Activated CD4-positive, alpha-beta T cell treated with anti-CD3 and anti-CD28 coated beads for 36 hours (primary cell): ENCODE measurements around the gene DCHS2. TPM values are rescaled to one million over a fixed set of nuclear protein-coding genes. Genes with fewer than 3 reads are reported as not detected.
A peak's percentile ranks its signal among the peaks of the same experiment; 100 is the strongest.

Experiments
- ATAC-seq: fragments of 200-7000 bp; cut with Tn5 transposase; one replicate; pipeline ENCODE4 v1.10.0; 2021; ENCODE audit warnings: mild to moderate bottlenecking, moderate library complexity
- CTCF ChIA-PET: fragments of 350-600 bp; sonication (Branson Sonifier 250); formaldehyde crosslinking; loops from one replicate; lab custom pipeline; 2021; ENCODE audit warnings: antibody characterized with exemption; lab: Charles Lee
- POLR2A ChIA-PET: fragments of 350-600 bp; sonication (Branson Sonifier 250); formaldehyde crosslinking; loops from one replicate; lab custom pipeline; 2021; ENCODE audit warnings: antibody characterized with exemption, inconsistent platforms; lab: Charles Lee
- DNase-seq: peaks from one replicate; pipeline ENCODE4 v3.0.0-alpha.2; 2020
- H3K27ac Mint-ChIP-seq: one replicate; pipeline ENCODE4 v1.8.0; 2021; ENCODE audit warnings: mixed read lengths
- H3K27me3 Mint-ChIP-seq: one replicate; pipeline ENCODE4 v1.8.0; 2021; ENCODE audit warnings: mixed read lengths
- H3K36me3 Mint-ChIP-seq: one replicate; pipeline ENCODE4 v1.8.0; 2021; ENCODE audit warnings: low read depth, mixed read lengths
- H3K4me1 Mint-ChIP-seq: one replicate; pipeline ENCODE4 v1.8.0; 2021; ENCODE audit warnings: mixed read lengths
- H3K4me3 Mint-ChIP-seq: one replicate; pipeline ENCODE4 v1.8.0; 2021; ENCODE audit warnings: mild to moderate bottlenecking, moderate library complexity, mixed read lengths
- H3K9me3 Mint-ChIP-seq: one replicate; pipeline ENCODE4 v1.8.0; 2021; ENCODE audit warnings: low read depth, mixed read lengths
- intact Hi-C, 2 experiments: fragments of 100-400 bp; cut with DNase I in 1 of 2; cut with micrococcal nuclease in 1 of 2; formaldehyde crosslinking; loops; one replicate each; pipeline versions ENCODE4 v1.14.2 to v1.15.1; 2022 to 2024; cut with DNase I, micrococcal nuclease
- total RNA-seq, 2 experiments: library from RNA; stranded (reverse); gene quantifications; one replicate each; pipeline ENCODE4 v1.2.3, GENCODE V29; 2021

The DCHS2 gene
- total RNA-seq, 2 experiments from 2014 or later, result 0.05 to 0.14 TPM

GRCh38 chr4:154441982-154442381 is 49.6 kb downstream of the DCHS2 start:
- peaks cover 8% of the 10 kb centered on the region for H3K27me3 Mint-ChIP-seq
- DNase-seq (no peak), ATAC-seq (no peak)
- intact Hi-C loops, result no loop called here
- H3K4me3 Mint-ChIP-seq, result no peak overlapping the region
- ChIA-PET CTCF (interaction anchor here (1.0 kb wide), 1 partner anchor 25 kb away, joined by 3 read pairs; no protein-coding TSS in a partner anchor), POLR2A (no interaction called here)
- no peaks in the 10 kb centered on the region for H3K36me3 Mint-ChIP-seq
- no peaks in the 10 kb centered on the region for H3K9me3 Mint-ChIP-seq
- no peaks in the 10 kb centered on the region for H3K4me1 Mint-ChIP-seq
- H3K27ac Mint-ChIP-seq, result no peak overlapping the region

- ChIA-PET POLR2A (no interaction called here), CTCF (interaction anchor here (1.0 kb wide), 1 partner anchor 25 kb away, joined by 3 read pairs; no protein-coding TSS in a partner anchor)
- no peak for DNase-seq
- Mint-ChIP-seq H3K4me1 (no peaks in the 10 kb centered on the region), H3K4me3 (no peak overlapping the region), H3K27ac (no peak overlapping the region), H3K27me3 (peaks cover 8% of the 10 kb centered on the region), H3K36me3 (no peaks in the 10 kb centered on the region), H3K9me3 (no peaks in the 10 kb centered on the region)
- ATAC-seq, result no peak
- intact Hi-C loops, result no loop called here
Measured at GRCh38 chr4:154441124-154441523, 50.5 kb downstream of the DCHS2 start.

GRCh38 chr4:154439224-154439623 is 52.4 kb downstream of the DCHS2 start:
- peaks cover 12% of the 10 kb centered on the region for H3K27me3 Mint-ChIP-seq
- no peaks in the 10 kb centered on the region for H3K4me1 Mint-ChIP-seq
- POLR2A ChIA-PET, result no interaction called here
- H3K27ac Mint-ChIP-seq, result no peak overlapping the region
- no peak overlapping the region for H3K4me3 Mint-ChIP-seq
- DNase-seq (no peak), ATAC-seq (no peak)
- no peaks in the 10 kb centered on the region for H3K36me3 Mint-ChIP-seq
- CTCF ChIA-PET, result no interaction called here
- intact Hi-C loops, result no loop called here
- H3K9me3 Mint-ChIP-seq, result no peaks in the 10 kb centered on the region

GRCh38 chr4:154435895-154436294 is 55.7 kb downstream of the DCHS2 start:
- H3K36me3 Mint-ChIP-seq, result no peaks in the 10 kb centered on the region
- ChIA-PET POLR2A (no interaction called here), CTCF (interaction anchor here (0.6 kb wide), 2 partner anchors 104 to 208 kb away, joined by 3 read pairs; no protein-coding TSS in a partner anchor)
- DNase-seq (no peak), ATAC-seq (no peak)
- H3K9me3 Mint-ChIP-seq, result no peaks in the 10 kb centered on the region
- no peak overlapping the region for H3K27ac Mint-ChIP-seq
- no peak overlapping the region for H3K4me3 Mint-ChIP-seq
- H3K27me3 Mint-ChIP-seq, result peaks cover 19% of the 10 kb centered on the region
- H3K4me1 Mint-ChIP-seq, result no peaks in the 10 kb centered on the region
- intact Hi-C loops, result no loop called here

GRCh38 chr4:154433543-154433942 is 58.1 kb downstream of the DCHS2 start:
- H3K27ac Mint-ChIP-seq, result no peak overlapping the region
- no peaks in the 10 kb centered on the region for H3K9me3 Mint-ChIP-seq
- H3K27me3 Mint-ChIP-seq, result peaks cover 25% of the 10 kb centered on the region
- intact Hi-C loops, result no loop called here
- no peak for DNase-seq
- no peak overlapping the region for H3K4me3 Mint-ChIP-seq
- H3K4me1 Mint-ChIP-seq, result no peaks in the 10 kb centered on the region
- no peak for ATAC-seq
- ChIA-PET POLR2A (no interaction called here), CTCF (no interaction called here)
- no peaks in the 10 kb centered on the region for H3K36me3 Mint-ChIP-seq

- CTCF ChIA-PET, result no interaction called here
Measured at GRCh38 chr4:154429176-154429575, 62.4 kb downstream of the DCHS2 start.

GRCh38 chr4:154427149-154427548 is 64.5 kb downstream of the DCHS2 start:
- Mint-ChIP-seq H3K4me3 (no peak overlapping the region), H3K4me1 (no peaks in the 10 kb centered on the region), H3K36me3 (no peaks in the 10 kb centered on the region), H3K27me3 (peaks cover 25% of the 10 kb centered on the region), H3K27ac (no peak overlapping the region), H3K9me3 (no peaks in the 10 kb centered on the region)
- ATAC-seq, result no peak
- intact Hi-C loops, result no loop called here
- no peak for DNase-seq
- POLR2A ChIA-PET, result no interaction called here
- CTCF ChIA-PET, result no interaction called here

More at GRCh38 chr4:154429176-154429575, 62.4 kb downstream of the DCHS2 start:
- POLR2A ChIA-PET, result no interaction called here
- Mint-ChIP-seq H3K9me3 (no peaks in the 10 kb centered on the region), H3K4me1 (no peaks in the 10 kb centered on the region), H3K27ac (no peak overlapping the region), H3K4me3 (no peak overlapping the region), H3K27me3 (peaks cover 23% of the 10 kb centered on the region), H3K36me3 (no peaks in the 10 kb centered on the region)
- intact Hi-C loops, result no loop called here
- no peak for DNase-seq
- no peak for ATAC-seq

GRCh38 chr4:154425514-154425913 is 66.1 kb downstream of the DCHS2 start:
- CTCF ChIA-PET, result interaction anchor here (0.6 kb wide), 1 partner anchor 23 kb away, joined by 3 read pairs; no protein-coding TSS in a partner anchor
- Mint-ChIP-seq H3K27ac (no peak overlapping the region), H3K9me3 (no peaks in the 10 kb centered on the region), H3K27me3 (peaks cover 25% of the 10 kb centered on the region), H3K4me1 (no peaks in the 10 kb centered on the region), H3K4me3 (no peak overlapping the region), H3K36me3 (no peaks in the 10 kb centered on the region)
- POLR2A ChIA-PET, result no interaction called here
- intact Hi-C loops, result no loop called here
- ATAC-seq (no peak), DNase-seq (no peak)

GRCh38 chr4:154424810-154425484 is 66.7 kb downstream of the DCHS2 start:
- Mint-ChIP-seq H3K27me3 (peaks cover 22% of the 10 kb centered on the region), H3K36me3 (no peaks in the 10 kb centered on the region), H3K4me3 (no peak overlapping the region), H3K9me3 (no peaks in the 10 kb centered on the region), H3K27ac (no peak overlapping the region), H3K4me1 (no peaks in the 10 kb centered on the region)
- no peak for DNase-seq
- ChIA-PET CTCF (no interaction called here), POLR2A (no interaction called here)
- no peak for ATAC-seq
- intact Hi-C loops, result no loop called here

GRCh38 chr4:154422152-154422551 is 69.4 kb downstream of the DCHS2 start:
- H3K9me3 Mint-ChIP-seq, result no peaks in the 10 kb centered on the region
- no peak for DNase-seq
- H3K27ac Mint-ChIP-seq, result no peak overlapping the region
- H3K27me3 Mint-ChIP-seq, result peaks cover 28% of the 10 kb centered on the region
- no peaks in the 10 kb centered on the region for H3K36me3 Mint-ChIP-seq
- no peak overlapping the region for H3K4me3 Mint-ChIP-seq
- no peak for ATAC-seq
- CTCF ChIA-PET, result no interaction called here
- intact Hi-C loops, result no loop called here
- peaks cover under 1% of the 10 kb centered on the region for H3K4me1 Mint-ChIP-seq
- POLR2A ChIA-PET, result no interaction called here

GRCh38 chr4:154421618-154422017 is 70.0 kb downstream of the DCHS2 start:
- ChIA-PET POLR2A (no interaction called here), CTCF (no interaction called here)
- ATAC-seq (no peak), DNase-seq (no peak)
- Mint-ChIP-seq H3K9me3 (no peaks in the 10 kb centered on the region), H3K36me3 (no peaks in the 10 kb centered on the region), H3K4me1 (peaks cover 5% of the 10 kb centered on the region), H3K27ac (no peak overlapping the region), H3K4me3 (no peak overlapping the region), H3K27me3 (peaks cover 32% of the 10 kb centered on the region)
- intact Hi-C loops, result no loop called here

- POLR2A ChIA-PET, result no interaction called here
- H3K27me3 Mint-ChIP-seq, result peaks cover 38% of the 10 kb centered on the region
Measured at GRCh38 chr4:154417373-154417673, 74.3 kb downstream of the DCHS2 start.

More at GRCh38 chr4:154417373-154417673, 74.3 kb downstream of the DCHS2 start:
- CTCF ChIA-PET, result interaction anchor here (0.7 kb wide), 1 partner anchor 25 kb away, joined by 3 read pairs; no protein-coding TSS in a partner anchor
- no peaks in the 10 kb centered on the region for H3K9me3 Mint-ChIP-seq
- DNase-seq (no peak), ATAC-seq (no peak)
- intact Hi-C loops, result no loop called here
- H3K27ac Mint-ChIP-seq, result no peak overlapping the region
- H3K36me3 Mint-ChIP-seq, result no peaks in the 10 kb centered on the region
- H3K4me1 Mint-ChIP-seq, result peaks cover 14% of the 10 kb centered on the region
- H3K4me3 Mint-ChIP-seq, result peak overlapping the region; percentile 62
